Measurements from ENCODE around the gene SLC49A4.

SLC49A4 gene

GRCh38 chr3:122772827-122773226 lies 22.0 kb upstream of the SLC49A4 start:
- DNase-seq (ENCODE audit: low read depth, low spot score): no peak
- in situ Hi-C loops (cut with HindIII; ENCODE audit: low sequenced_read_pairs): no loop called here

GRCh38 chr3:122773944-122774509 lies 20.8 kb upstream of the SLC49A4 start:
- DNase-seq (ENCODE audit: low read depth, low spot score): no peak
- no peak overlapping the region for H3K4me3 ChIP-seq (ENCODE audit: low read depth, low read length)
- no peak for TF ChIP-seq CTCF (IDR thresholded peaks at IDR 0.05; ENCODE audit: low read depth, low read length)
- in situ Hi-C loops (cut with HindIII; ENCODE audit: low sequenced_read_pairs): no loop called here

More at GRCh38 chr3:122772827-122773226, 22.0 kb upstream of the SLC49A4 start:
- H3K4me3 ChIP-seq (ENCODE audit: low read depth, low read length): no peak overlapping the region
- no peak for TF ChIP-seq CTCF (IDR thresholded peaks at IDR 0.05; ENCODE audit: low read depth, low read length)

- in situ Hi-C loops (cut with HindIII; ENCODE audit: low sequenced_read_pairs): no loop called here
- no peak for TF ChIP-seq CTCF (IDR thresholded peaks at IDR 0.05; ENCODE audit: low read depth, low read length)
- no peak overlapping the region for H3K4me3 ChIP-seq (ENCODE audit: low read depth, low read length)
- no peak for DNase-seq (ENCODE audit: low read depth, low spot score)
Observed at GRCh38 chr3:122774564-122774963, 20.3 kb upstream of the SLC49A4 start.

- no peak overlapping the region for H3K4me3 ChIP-seq (ENCODE audit: low read depth, low read length)
- no peak for DNase-seq (ENCODE audit: low read depth, low spot score)
- in situ Hi-C loops (cut with HindIII; ENCODE audit: low sequenced_read_pairs): no loop called here
- TF ChIP-seq CTCF (IDR thresholded peaks at IDR 0.05; ENCODE audit: low read depth, low read length): no peak
Observed at GRCh38 chr3:122776675-122777468, 18.0 kb upstream of the SLC49A4 start.

- TF ChIP-seq CTCF (IDR thresholded peaks at IDR 0.05; ENCODE audit: low read depth, low read length): no peak
- in situ Hi-C loops (cut with HindIII; ENCODE audit: low sequenced_read_pairs): no loop called here
- no peak overlapping the region for H3K4me3 ChIP-seq (ENCODE audit: low read depth, low read length)
- DNase-seq (ENCODE audit: low read depth, low spot score): no peak
Observed at GRCh38 chr3:122777563-122777962, 17.3 kb upstream of the SLC49A4 start.

GRCh38 chr3:122782804-122783203 lies 12.1 kb upstream of the SLC49A4 start:
- H3K4me3 ChIP-seq (ENCODE audit: low read depth, low read length): no peak overlapping the region
- no peak for TF ChIP-seq CTCF (IDR thresholded peaks at IDR 0.05; ENCODE audit: low read depth, low read length)
- in situ Hi-C loops (cut with HindIII; ENCODE audit: low sequenced_read_pairs): no loop called here
- DNase-seq (ENCODE audit: low read depth, low spot score): no peak
